ENCODE data around the gene SCO1. TPM values are rescaled to one million over a fixed set of nuclear protein-coding genes. Genes with fewer than 3 reads are reported as not detected.
"Not testable (repeated sequence)": the region's sequence is repeated elsewhere in the genome, so short reads cannot be mapped to it uniquely, and the experiment has no call there.

Gene SCO1
- total RNA-seq, 1 donor from 2014 or later, result 42.0 TPM

DNA sequence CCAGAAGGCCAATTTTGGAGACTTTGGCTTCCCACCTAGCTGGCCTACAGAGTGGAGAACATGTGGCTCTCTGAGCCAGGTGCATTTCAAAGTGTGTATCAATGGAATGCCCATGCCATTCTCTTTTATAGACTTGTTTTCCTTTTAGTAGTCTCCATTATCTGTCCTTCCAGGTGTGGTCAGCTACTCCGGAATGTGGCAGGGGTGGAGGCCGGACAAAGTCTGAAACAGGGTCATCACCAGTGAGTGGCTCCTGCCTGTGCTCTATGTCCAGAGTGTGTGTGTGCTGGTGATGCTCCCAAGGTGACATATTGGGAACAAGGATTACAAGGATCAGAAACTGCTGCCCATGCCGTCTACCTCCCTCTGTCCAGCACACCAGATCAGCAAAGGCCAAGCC, 36.3 kb upstream of the SCO1 start:
- Mint-ChIP-seq H3K27ac (no peak overlapping the region), H3K27me3 (ENCODE audit: insufficient read depth) (peaks cover 18% of the 10 kb centered on the region), H3K4me1 (ENCODE audit: low read depth) (peaks cover 18% of the 10 kb centered on the region), H3K9me3 (no peaks in the 10 kb centered on the region), H3K4me3 (no peak overlapping the region), H3K36me3 (ENCODE audit: low read depth) (peaks cover 1% of the 10 kb centered on the region)
- no peak for DNase-seq (ENCODE audit: low spot score)
- intact Hi-C loops (cut with micrococcal nuclease), result loop anchor here (5.0 kb wide), 1 partner anchor 86 kb away; no protein-coding TSS in a partner anchor

DNA sequence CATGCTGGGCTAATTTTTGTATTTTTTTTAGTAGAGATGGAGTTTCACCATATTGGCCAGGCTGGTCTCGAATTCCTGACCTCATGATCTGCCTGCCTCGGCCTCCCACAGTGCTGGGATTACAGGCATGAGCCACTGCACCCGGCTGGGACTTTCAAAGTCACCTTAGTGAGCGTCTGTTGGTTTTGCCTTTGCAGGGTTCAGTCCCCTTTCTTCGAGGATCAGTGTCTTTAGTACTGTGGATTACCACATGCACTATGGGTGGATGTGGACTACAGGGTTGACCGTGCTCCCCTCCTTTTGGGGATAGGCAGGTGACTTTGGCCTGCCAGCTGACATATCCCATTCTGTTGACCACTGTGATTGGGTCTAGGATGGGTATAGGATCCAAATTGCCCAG, 34.8 kb upstream of the SCO1 start:
- H3K36me3 Mint-ChIP-seq (ENCODE audit: low read depth); H3K9me3 Mint-ChIP-seq; DNase-seq (ENCODE audit: low spot score); H3K27ac Mint-ChIP-seq; H3K4me3 Mint-ChIP-seq: not testable (repeated sequence)
- intact Hi-C loops (cut with micrococcal nuclease), result loop anchor here (5.0 kb wide), 1 partner anchor 85 kb away; no protein-coding TSS in a partner anchor
- H3K4me1 Mint-ChIP-seq (ENCODE audit: low read depth), result peaks cover 16% of the 10 kb centered on the region
- peaks cover 16% of the 10 kb centered on the region for H3K27me3 Mint-ChIP-seq (ENCODE audit: insufficient read depth)

GRCh38 chr17:10731408-10731879, 34.1 kb upstream of the SCO1 start:
- Mint-ChIP-seq H3K9me3 (no peaks in the 10 kb centered on the region), H3K4me1 (ENCODE audit: low read depth) (peaks cover 13% of the 10 kb centered on the region), H3K4me3 (peak overlapping the region; percentile 93), H3K36me3 (ENCODE audit: low read depth) (peaks cover 1% of the 10 kb centered on the region), H3K27me3 (ENCODE audit: insufficient read depth) (peaks cover 16% of the 10 kb centered on the region), H3K27ac (no peak overlapping the region)
- no peak for DNase-seq (ENCODE audit: low spot score)
- intact Hi-C loops (cut with micrococcal nuclease), result loop anchor here (5.0 kb wide), 1 partner anchor 84 kb away; no protein-coding TSS in a partner anchor

DNA sequence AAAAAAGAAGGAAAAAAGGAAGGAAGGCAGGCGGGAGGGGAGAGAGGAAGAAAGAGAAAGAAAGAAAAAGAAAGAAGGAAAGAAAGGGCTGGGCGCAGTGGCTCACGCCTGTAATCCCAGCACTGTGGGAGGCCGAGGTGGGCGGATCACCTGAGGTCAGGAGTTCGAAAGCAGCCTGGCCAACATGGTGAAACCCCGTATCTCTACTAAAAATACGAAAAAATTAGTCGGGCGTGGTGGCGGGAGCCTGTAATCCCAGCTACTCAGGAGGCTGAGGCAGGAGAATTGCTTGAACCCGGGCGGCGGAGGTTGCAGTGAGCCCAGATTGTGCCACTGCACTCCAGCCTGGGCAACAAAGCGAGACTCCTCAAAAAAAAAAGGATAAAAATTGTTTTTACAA, 32.9 kb upstream of the SCO1 start:
- intact Hi-C loops (cut with micrococcal nuclease), result loop anchor here (5.0 kb wide), 1 partner anchor 83 kb away; no protein-coding TSS in a partner anchor

GRCh38 chr17:10729334-10730193, 32.2 kb upstream of the SCO1 start, which contains the start of gene TMEM220:
Gene TMEM220, minus strand, starts transcription at chr17:10730023. Its CDS starts 172 bp downstream, at chr17:10729851.
- intact Hi-C loops (cut with micrococcal nuclease), result loop anchor here (1.0 to 5.0 kb wide), 2 partner anchors 32 to 82 kb away; partner anchors contain the start of genes ADPRM and SCO1
- H3K9me3 Mint-ChIP-seq, result no peaks in the 10 kb centered on the region
- H3K4me1 Mint-ChIP-seq (ENCODE audit: low read depth), result peaks cover 13% of the 10 kb centered on the region
- H3K4me3 Mint-ChIP-seq, result peak within 1 kb of the TSS; percentile 93
- DNase-seq (ENCODE audit: low spot score), result peak; percentile 10
- peaks cover 15% of the 10 kb centered on the region for H3K27me3 Mint-ChIP-seq (ENCODE audit: insufficient read depth)
- H3K36me3 Mint-ChIP-seq (ENCODE audit: low read depth), result peaks cover 1% of the 10 kb centered on the region
- peak within 1 kb of the TSS; percentile 61 for H3K27ac Mint-ChIP-seq

More for the DNA sequence above, 32.9 kb upstream of the SCO1 start:
- H3K27me3 Mint-ChIP-seq (ENCODE audit: insufficient read depth), result peaks cover 16% of the 10 kb centered on the region
- H3K36me3 Mint-ChIP-seq (ENCODE audit: low read depth); H3K9me3 Mint-ChIP-seq; DNase-seq (ENCODE audit: low spot score): not testable (repeated sequence)
- H3K4me3 Mint-ChIP-seq, result peak overlapping the region; percentile 93
- H3K27ac Mint-ChIP-seq, result peak overlapping the region; percentile 40
- peaks cover 13% of the 10 kb centered on the region for H3K4me1 Mint-ChIP-seq (ENCODE audit: low read depth)

- no peak for DNase-seq (ENCODE audit: low spot score)
- Mint-ChIP-seq H3K4me3 (no peak overlapping the region), H3K36me3 (ENCODE audit: low read depth) (peaks cover 1% of the 10 kb centered on the region), H3K4me1 (ENCODE audit: low read depth) (peaks cover 13% of the 10 kb centered on the region), H3K27me3 (ENCODE audit: insufficient read depth) (peaks cover 13% of the 10 kb centered on the region), H3K27ac (no peak overlapping the region), H3K9me3 (no peaks in the 10 kb centered on the region)
- intact Hi-C loops (cut with micrococcal nuclease), result no loop called here
These were observed 31.1 kb upstream of the SCO1 start for GRCh38 chr17:10728331-10728892.

DNA sequence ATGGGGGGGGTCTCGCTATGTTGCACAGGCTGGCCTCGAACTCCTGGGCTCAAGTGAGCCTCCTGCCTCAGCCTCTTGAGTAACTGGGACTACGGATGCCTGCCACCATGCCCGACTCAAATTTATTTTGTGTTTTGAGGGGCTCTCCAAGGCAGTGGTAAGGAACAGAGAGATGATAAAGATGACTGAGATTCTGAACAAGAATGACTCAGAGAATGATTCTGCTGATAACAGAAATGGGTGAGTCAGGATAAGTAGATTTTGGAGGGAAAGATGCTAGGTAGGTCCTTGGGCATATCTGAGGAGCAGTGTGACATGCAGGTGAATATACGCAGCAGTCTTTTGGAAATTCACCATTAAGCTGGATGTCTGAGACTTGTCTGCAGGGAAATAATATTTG, 29.9 kb upstream of the SCO1 start:
- no peak overlapping the region for H3K4me3 Mint-ChIP-seq
- peaks cover 1% of the 10 kb centered on the region for H3K36me3 Mint-ChIP-seq (ENCODE audit: low read depth)
- no peak overlapping the region for H3K27ac Mint-ChIP-seq
- H3K4me1 Mint-ChIP-seq (ENCODE audit: low read depth), result peaks cover 13% of the 10 kb centered on the region
- DNase-seq (ENCODE audit: low spot score), result no peak
- intact Hi-C loops (cut with micrococcal nuclease), result no loop called here
- peaks cover 9% of the 10 kb centered on the region for H3K27me3 Mint-ChIP-seq (ENCODE audit: insufficient read depth)
- no peaks in the 10 kb centered on the region for H3K9me3 Mint-ChIP-seq

DNA sequence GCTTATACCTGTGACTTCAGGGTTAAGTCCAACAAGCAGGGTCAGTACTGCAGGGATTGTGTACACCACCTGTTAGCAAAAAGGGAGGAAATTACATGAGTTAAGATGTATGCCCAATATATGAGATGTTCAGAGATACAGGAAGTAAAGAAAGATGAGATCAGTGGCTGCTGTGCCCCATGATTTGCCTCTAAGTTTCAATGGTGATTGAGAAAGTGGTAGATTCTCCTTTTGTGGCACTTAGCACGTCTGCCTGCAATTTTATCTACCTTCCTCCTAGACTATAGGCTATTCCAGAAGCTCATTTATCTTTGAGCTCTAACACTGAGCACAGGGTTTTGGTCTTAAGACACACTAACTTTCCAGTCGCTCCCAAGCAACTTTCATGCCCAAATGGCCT, 28.9 kb upstream of the SCO1 start:
- Mint-ChIP-seq H3K4me1 (ENCODE audit: low read depth) (peaks cover 13% of the 10 kb centered on the region), H3K4me3 (no peak overlapping the region), H3K27ac (no peak overlapping the region), H3K27me3 (ENCODE audit: insufficient read depth) (peaks cover 8% of the 10 kb centered on the region), H3K9me3 (no peaks in the 10 kb centered on the region), H3K36me3 (ENCODE audit: low read depth) (peaks cover 1% of the 10 kb centered on the region)
- DNase-seq (ENCODE audit: low spot score), result no peak
- intact Hi-C loops (cut with micrococcal nuclease), result no loop called here

GRCh38 chr17:10725262-10725661, 27.9 kb upstream of the SCO1 start:
- Mint-ChIP-seq H3K4me3 (no peak overlapping the region), H3K27me3 (ENCODE audit: insufficient read depth) (peaks cover 3% of the 10 kb centered on the region), H3K36me3 (ENCODE audit: low read depth) (peaks cover 1% of the 10 kb centered on the region), H3K9me3 (no peaks in the 10 kb centered on the region), H3K4me1 (ENCODE audit: low read depth) (peaks cover 4% of the 10 kb centered on the region), H3K27ac (no peak overlapping the region)
- DNase-seq (ENCODE audit: low spot score), result no peak
- intact Hi-C loops (cut with micrococcal nuclease), result no loop called here

- no peaks in the 10 kb centered on the region for H3K9me3 Mint-ChIP-seq
- H3K4me1 Mint-ChIP-seq (ENCODE audit: low read depth), result no peaks in the 10 kb centered on the region
- no peaks in the 10 kb centered on the region for H3K36me3 Mint-ChIP-seq (ENCODE audit: low read depth)
- no peak for DNase-seq (ENCODE audit: low spot score)
- no peak overlapping the region for H3K27ac Mint-ChIP-seq
- no peak overlapping the region for H3K4me3 Mint-ChIP-seq
- H3K27me3 Mint-ChIP-seq (ENCODE audit: insufficient read depth), result no peaks in the 10 kb centered on the region
- intact Hi-C loops (cut with micrococcal nuclease), result no loop called here
These were observed 27.3 kb upstream of the SCO1 start for GRCh38 chr17:10724546-10725195.

DNA sequence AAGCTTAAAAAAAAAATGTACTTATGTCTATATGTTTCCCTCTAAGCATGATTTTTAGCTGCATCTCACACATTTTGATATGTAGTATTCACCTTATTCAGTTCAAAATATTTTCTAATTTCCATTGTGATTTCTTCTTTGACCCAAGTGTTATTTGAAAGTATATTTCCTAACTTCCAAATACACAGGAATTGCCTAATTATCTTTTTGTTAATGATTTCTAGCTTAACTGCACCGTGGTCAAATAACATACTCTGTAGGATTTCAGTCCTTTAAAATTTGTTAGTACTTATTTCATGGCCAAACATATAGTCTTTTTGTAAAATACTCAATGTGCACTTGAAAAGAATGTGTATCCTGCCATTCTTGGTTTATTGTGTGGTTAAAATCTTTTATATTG, 21.2 kb upstream of the SCO1 start:
- H3K4me3 Mint-ChIP-seq, result no peak overlapping the region
- no peak overlapping the region for H3K27ac Mint-ChIP-seq
- intact Hi-C loops (cut with micrococcal nuclease), result no loop called here
- H3K4me1 Mint-ChIP-seq (ENCODE audit: low read depth), result no peaks in the 10 kb centered on the region
- no peaks in the 10 kb centered on the region for H3K27me3 Mint-ChIP-seq (ENCODE audit: insufficient read depth)
- peaks cover under 1% of the 10 kb centered on the region for H3K36me3 Mint-ChIP-seq (ENCODE audit: low read depth)
- no peak for DNase-seq (ENCODE audit: low spot score)
- no peaks in the 10 kb centered on the region for H3K9me3 Mint-ChIP-seq

DNA sequence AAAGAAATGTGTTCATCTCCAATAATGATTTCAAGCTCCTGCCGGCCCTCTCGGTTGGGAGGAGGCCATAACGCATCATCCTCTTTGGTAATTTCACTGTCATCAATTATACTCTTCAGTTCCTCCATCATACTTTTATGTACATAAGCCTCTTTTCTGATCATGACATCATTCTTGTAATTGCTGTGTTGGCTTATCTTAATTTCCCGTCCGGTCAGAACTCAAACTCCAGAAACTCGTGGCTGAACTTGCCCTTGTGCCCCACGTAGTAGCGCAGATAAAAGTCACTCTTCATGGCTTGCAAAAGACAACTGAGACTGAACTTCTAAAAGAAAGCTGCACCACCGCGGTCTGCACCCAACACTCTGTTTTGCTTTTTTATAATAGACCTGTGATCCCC, 18.9 kb upstream of the SCO1 start:
- H3K36me3 Mint-ChIP-seq (ENCODE audit: low read depth), result peaks cover 13% of the 10 kb centered on the region
- H3K27ac Mint-ChIP-seq, result no peak overlapping the region
- no peak overlapping the region for H3K4me3 Mint-ChIP-seq
- no peak for DNase-seq (ENCODE audit: low spot score)
- no peaks in the 10 kb centered on the region for H3K4me1 Mint-ChIP-seq (ENCODE audit: low read depth)
- no peaks in the 10 kb centered on the region for H3K27me3 Mint-ChIP-seq (ENCODE audit: insufficient read depth)
- intact Hi-C loops (cut with micrococcal nuclease), result no loop called here
- no peaks in the 10 kb centered on the region for H3K9me3 Mint-ChIP-seq

DNA sequence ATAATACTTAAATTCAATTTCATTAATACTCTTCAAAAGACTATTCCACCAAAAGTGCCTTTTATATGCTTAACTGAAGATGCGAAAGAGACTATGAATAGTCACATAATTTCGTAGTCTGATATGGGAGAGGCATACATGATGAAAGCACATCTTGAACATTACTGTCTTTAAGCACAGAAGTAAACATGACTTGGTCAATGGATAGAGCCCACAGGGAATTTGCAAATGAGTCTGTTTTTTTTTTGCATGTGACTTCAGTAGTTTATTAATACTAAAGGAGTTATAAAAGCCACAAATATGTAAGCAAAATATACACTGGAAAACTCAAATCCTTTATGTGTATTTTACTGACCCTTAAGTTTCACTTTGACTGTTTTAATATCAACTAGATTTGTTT, 16.0 kb upstream of the SCO1 start:
- H3K27ac Mint-ChIP-seq, result no peak overlapping the region
- H3K4me3 Mint-ChIP-seq, result no peak overlapping the region
- peaks cover 34% of the 10 kb centered on the region for H3K36me3 Mint-ChIP-seq (ENCODE audit: low read depth)
- H3K4me1 Mint-ChIP-seq (ENCODE audit: low read depth), result no peaks in the 10 kb centered on the region
- DNase-seq (ENCODE audit: low spot score), result no peak
- H3K27me3 Mint-ChIP-seq (ENCODE audit: insufficient read depth), result no peaks in the 10 kb centered on the region
- H3K9me3 Mint-ChIP-seq, result no peaks in the 10 kb centered on the region
- intact Hi-C loops (cut with micrococcal nuclease), result no loop called here

Data from activated T-helper 1 cell treated with anti-CD3 and anti-CD28 coated beads, Interleukin-12 subunit alpha, Interleukin-12 subunit beta, Interleukin-2, Interleukin-4 antibody, amounts not matched to agents 30 ng/mL and 10 ng/mL and 1 ng/mL, durations not matched to agents 14 hours and 24 hours and 36 hours (primary cell).